Stimulated activated CD4-positive, alpha-beta T cell treated with anti-CD3 and anti-CD28 coated beads, Interleukin-2, amount 100 ng/mL, for 24 hours (primary cell): ENCODE data around the gene NVL.
A peak's percentile ranks its signal among the peaks of the same experiment; 100 is the strongest.
"Not testable (repeated sequence)": the region's sequence is repeated elsewhere in the genome, so short reads cannot be mapped to it uniquely, and the experiment has no call there.

Experiments
- DNase-seq, 2 donors: peaks; one replicate each; pipeline ENCODE4 v3.0.0-alpha.2; 2020

NVL gene

DNA sequence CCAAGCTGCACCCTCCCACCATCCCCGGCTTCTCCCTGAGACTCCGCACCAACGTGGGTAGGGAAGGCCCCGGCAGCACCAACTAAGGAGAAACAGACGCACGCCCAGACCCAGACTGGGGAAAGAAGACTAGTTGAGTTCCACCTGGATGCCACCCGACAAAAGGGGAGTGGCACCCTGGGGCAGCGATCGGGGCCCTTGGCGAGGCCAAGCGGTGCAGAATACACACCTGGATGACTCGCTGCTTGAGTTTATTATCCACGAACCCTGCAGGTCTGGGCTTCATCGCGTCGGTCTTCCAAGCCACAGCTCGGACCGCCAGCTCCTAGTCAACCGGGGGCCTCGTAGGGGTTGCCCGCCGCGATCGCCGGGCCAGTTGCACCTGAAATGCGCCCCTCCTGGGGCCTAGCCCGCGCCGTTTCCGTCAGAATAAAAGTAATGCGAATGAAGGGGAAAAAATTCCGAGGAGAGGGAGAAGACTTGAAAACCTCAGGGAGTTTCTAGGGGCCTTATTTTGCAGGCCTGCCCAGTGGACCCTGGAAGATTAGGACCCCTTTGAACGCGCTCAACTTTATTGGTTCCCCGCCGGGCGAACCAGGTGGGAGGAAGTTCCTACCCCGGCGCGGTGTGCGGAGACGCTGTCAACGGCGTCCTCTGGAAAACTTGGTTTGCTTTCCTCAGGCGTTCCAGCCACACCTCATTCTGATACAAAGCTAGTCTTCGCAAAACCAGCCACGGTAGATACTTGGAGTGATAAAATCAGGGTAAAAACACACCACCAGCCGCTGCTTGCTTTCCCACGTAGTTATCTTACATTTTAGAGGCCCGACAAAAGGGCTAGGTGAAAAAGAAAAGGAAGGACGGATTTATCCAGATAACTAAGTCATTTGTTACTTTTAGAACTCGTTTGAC lies at the start of gene NVL:
TSS of gene NVL (minus strand) at position 331 of the 912 bp plus-strand sequence. CDS start at position 286, 45 bp downstream.
- DNase-seq = peak; percentile 82 to 84

DNA sequence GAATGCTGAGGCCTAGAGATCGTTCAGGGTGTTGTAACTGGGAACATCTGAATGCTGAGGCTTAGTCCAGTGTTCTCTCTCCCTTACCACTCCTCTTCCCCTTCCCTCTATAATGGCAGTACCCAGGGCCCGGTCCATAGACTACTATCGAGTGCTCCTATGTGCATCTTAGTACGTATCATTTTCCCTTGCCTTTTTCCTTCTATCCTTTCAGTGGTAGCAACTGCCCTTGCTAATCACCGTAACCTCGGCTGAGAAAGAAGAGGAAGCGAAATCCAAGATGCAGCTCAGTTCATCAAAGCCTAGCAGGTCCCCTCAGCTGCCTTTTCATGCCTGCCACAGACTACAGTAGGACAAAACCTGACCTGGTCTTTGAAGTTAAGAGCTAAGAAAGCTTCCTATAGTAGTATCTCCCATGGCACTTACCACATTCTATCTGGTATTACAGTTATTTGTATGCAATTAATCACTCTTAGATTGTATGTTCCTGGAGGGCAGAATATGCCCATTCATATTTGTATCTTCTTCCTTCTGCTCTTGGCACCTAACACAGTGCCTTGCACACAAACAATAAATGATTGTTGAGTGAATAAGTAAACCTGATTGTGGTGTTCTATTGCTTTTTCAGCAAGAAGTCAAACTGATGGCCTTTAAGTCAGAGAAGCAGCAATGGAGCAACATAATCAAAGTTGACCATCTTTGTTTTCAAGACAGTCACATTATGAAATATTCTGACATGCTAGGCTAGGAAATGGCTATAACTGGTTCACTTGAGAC lies 49.1 kb upstream of the NVL start:
- DNase-seq = no peak

DNA sequence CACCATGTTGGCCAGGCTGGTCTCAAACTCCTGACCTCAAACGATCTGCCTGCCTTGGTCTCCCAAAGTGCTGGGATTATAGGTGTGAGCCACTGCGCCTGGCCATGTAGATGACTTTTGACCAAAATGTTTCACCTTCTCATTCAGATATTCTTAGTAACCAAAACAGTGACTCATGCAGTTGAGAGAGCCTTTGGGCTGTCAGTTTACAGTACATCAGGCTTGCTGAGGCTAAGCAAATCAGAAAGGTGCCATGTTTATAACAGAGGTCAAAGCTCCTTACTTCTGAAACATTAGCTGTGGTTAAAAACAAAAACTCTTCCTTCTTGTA lies 47.7 kb upstream of the NVL start:
- DNase-seq = peak; percentile 30 to 37

DNA sequence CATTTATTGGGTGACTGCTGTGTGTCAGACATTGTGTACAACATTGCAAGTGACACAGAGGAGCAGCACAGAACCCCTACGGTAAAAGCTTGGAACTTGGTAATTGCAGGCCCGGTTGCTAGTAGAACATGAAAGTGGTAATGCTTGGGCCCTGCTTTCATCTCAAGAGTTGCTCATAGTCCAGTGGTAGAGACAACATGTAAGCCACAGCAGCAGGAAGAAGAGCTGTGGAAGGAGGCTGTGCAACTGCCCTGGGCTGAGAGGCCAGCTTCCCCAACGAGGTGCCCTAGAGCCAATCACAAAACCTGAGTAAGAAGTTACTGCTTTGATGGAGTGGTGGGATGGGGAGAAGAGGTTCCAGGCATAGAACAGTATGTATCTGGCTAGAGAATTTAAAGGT lies 45.1 kb upstream of the NVL start:
- DNase-seq = no peak

DNA sequence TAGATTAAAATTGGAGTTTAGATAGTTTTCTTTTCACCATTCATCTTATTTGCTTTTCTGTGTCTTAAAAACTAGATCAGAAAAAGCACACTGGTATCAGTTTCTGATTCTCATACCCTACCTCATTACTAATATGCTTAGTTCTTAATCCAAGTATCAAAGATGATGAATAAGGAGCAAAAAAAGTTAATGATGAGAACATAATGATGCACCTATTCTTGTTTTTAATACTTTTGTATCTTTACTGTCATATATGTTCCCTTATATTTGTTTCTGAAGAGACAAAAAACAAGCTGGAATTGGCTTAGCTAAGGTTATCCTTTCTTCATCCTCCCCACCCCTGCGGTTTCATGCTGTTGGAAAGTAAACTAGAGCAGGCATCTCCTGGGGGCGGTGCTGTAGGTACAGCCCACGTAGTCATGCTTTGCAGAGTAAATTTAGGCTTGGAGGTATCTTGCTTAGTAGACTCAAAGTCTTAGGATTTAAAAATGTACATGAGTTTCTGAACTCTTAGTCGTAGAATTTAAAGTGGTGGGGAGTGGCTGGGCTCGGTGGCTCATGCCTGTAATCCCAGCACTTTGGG lies 43.1 kb upstream of the NVL start:
- no peak for DNase-seq

DNA sequence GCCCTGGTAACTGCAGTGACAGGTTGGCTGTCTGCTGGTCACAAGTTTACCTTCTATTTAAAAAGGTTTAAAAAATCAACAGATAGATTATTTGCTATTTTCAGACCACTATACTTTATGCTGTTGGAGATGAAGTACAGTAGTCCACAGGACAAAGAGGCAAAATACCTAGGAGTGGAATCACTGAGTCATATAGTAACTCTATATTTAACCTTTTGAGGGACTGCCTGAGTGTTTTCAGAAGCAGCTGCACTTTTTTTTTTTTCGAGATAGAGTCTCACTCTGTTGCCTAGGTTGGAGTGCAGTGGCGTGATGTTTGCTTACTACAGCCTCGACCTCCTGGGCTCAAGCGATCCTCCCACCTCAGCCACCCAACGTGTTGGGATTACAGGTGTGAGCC lies 38.4 kb upstream of the NVL start:
- no peak for DNase-seq

DNA sequence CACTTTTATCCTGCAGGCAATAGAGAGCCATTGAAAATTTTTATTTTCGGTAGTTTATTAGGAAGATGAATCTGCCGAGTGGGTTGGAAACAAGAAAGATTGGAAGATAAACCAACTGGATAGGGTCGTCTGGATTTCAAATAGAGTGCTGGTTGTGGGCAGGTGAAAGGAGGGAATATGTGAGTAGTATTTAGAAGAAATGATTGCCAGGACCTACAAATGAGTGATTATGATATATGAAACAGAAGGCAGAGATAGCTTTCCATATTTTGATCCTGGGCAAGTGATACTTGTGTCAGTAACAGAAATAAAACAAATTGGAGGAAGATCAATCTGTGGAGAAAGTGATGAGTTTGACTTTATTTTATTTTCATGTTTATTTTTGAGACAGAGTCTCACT lies 29.2 kb upstream of the NVL start:
- no peak for DNase-seq

DNA sequence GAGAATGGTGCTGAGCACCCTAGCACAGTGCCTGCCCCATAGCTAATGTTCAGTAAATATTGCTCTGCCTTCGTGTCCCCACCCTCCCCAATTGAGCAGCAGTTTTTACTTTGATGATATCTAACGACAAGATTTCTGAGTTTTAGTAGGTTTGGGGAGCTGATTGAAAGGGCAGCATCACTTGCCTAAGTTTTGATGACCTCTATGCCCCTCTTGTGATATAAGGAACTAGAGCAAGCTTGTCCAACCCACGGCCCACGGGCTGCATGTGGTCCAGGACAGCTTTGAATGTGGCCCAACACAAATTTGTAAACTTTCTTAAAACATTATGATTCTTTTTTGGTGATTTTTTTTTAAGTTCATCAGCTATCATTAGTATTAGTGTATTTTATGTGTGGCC lies 28.3 kb upstream of the NVL start:
- no peak for DNase-seq

DNA sequence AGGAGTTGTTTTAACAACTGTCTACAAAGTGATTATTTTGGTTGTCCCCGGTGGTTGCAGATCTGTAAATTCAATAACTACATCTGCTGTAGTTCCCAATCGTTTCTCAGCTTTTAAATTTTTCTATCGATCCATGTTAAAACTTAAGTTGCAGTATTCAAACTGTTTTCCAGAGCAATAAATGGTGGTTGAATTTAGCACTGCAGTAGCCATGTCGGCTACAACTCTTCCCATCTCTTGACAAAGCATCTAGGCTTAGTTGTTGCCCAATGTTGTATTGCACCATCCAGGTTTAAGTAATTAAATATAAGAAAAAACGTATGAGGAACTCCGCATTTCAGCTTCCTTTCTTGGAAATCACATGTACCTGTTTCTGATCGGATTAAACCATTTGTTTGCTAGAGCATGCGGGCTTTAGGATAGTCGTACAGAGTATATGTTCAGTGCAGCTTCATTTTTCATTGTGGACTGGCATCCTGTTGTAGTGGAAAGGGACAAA lies 27.7 kb upstream of the NVL start:
- DNase-seq = no peak

DNA sequence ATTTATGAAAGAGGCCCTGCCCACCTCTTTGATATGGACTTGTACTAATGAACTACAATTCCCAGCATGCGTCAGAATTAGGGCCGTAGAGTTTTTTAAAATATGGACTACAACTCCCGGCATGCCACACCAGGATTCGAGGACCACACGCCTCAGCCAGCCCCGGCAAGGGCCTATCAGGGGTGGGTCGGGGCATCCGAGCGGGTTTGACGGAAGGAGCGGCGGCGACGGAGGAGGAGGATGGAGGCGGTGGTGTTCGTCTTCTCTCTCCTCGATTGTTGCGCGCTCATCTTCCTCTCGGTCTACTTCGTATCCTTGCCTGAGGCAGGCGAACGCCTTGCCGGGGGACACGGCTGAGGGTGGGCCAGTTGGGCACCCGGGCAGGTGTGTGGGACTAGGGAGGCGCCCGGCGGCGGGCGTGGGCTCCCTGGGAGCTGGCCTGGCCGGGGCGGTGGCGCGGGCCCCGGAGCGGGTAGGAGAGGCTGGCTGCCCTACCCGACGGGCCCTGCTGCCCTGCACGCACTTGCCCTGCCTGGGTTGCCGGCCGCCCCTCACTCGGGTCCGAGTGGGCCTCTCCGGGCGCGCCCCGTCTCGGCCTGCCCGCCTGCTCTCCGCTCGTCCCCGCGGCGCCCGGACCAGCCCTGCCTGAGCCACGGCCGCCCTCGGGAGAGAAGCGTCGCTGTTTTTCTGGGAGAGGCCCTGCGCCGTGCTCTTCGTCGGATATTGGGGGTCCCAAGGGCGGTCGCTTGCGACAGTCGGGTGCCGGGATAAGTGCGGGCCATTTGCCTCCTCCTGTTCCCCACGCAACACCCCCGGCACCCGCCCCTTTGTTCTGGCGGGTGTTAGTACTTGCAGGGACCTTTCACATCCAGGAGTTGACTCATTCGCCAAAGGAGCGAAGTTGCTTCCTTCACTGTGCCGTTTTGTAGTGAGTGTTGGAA lies 27.0 kb upstream of the NVL start, which contains the start of gene CNIH4:
TSS of gene CNIH4 (plus strand) at position 195 of the 941 bp plus-strand sequence. CDS start at position 241, 46 bp downstream.
- peak; percentile 89 to 90 for DNase-seq

DNA sequence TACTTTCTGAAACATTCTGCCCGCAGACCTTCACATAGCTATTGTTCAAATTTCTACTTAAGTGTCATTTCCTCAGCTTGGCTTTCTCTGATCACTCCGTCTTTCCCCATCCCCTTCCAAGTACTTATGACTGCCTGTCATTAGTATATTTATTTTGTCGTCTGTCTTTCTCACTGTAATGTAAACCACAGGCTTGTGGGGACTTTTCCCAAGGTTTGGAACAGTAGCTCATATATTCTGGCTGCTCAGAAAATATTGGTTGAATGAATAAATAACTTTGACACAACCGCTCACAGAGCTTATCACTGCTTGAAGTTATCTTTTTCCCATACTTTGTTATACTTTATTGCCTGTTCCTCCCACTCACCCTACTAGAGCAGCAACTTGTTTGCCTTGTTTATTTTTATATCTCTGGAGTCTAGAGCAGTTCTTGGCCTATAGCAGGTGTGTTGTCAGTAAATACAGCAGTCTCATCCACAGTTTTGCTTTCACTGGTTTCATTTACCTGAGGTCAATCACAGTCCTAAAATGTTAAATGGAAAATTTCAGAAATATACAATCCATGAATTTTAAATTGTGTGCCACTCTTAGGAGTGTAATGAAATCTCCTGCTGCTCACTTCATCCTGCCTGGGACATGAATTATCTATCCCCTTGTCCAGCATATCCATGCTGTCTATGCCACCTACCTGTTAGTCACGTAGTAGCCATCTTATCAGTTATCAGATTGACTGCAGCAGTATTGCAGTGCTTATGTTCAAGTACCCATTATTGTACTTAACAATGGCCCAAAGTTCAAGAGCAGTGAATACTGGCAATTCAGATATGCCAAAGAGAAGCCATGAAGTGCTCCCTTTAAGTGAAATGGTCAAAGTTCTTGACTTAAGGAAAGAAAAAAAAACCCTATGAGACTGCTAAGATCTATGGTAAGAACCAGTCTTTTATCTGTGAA lies 24.3 kb upstream of the NVL start:
- no peak for DNase-seq

DNA sequence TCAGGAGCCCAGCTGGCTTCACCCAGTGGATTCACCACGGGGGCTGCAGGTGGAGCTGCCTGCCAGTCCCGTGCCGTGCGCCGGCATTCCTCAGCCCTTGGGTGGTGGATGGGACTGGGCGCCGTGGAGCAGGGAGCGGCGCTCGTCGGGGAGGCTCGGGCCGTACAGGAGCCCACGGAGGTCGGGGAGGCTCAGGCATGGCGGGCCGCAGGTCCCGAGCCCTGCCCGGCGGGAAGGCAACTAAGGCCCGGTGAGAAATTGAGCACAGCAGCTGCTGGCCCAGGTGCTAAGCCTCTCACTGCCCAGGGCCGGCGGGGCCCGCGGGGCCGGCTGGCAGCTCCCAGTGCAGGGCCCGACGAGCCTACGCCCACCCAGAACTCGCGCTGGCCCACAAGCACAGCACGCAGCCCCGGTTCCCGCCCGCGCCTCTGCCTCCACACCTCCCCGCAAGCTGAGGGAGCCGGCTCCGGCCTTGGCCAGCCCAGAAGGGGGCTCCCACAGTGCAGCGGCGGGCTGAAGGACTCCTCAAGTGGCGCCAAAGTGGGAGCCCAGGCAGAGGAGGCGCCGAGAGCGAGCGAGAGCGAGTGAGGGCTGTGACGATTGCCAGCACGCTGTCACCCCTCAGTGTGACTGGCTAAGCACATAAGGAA lies 22.6 kb upstream of the NVL start:
- DNase-seq = not testable (repeated sequence)

DNA sequence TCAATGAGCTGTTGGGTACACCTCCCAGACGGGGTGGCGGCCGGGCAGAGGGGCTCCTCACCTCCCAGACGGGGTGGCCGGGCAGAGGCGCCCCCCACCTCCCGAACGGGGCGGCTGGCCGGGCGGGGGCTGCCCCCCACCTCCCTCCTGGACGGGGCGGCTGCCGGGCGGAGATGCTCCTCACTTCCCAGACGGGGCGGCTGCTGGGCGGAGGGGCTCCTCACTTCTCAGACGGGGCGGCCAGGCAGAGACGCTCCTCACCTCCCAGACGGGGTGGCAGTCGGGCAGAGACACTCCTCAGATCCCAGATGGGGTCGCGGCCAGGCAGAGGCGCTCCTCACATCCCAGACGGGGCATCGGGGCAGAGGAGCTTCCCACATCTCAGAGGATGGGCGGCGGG lies 19.7 kb upstream of the NVL start:
- not testable (repeated sequence) for DNase-seq

DNA sequence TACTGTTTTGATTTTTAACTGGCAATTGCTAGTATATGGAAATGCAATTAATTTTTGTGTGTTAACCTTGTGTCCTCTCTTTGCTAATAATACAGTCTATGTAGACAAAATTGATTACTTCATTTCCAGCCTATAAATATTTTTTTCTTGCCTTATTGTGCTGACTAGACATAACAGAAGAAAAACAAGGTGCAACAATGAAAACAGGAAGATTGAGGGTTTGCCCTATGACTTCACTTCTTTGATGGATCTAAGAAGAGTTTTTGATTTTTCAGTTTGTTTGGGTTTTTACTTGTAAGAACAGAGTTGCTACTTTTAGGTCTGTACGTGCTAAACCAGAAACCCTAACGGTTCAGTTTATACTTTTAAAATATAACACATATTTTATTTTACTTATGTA lies 18.2 kb upstream of the NVL start:
- no peak for DNase-seq

DNA sequence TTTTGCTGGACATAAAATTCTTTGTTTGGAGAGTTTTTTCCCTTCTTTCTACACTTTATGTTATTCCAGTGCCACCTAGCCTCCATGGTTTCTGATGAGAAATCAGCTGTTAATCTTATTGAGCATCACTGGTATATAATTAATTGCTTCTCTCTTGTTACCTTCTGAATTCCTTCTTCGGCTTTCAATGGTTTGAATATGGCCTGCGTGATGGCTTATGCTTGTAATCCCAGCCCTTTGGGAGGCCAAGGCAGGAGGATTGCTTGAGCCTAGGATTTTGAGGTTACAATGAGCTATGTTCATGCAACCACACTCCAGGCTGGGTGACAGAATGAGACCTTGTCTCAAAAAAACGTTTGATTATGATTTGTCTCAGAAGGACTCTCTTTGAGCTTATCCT lies 13.7 kb upstream of the NVL start:
- no peak for DNase-seq

DNA sequence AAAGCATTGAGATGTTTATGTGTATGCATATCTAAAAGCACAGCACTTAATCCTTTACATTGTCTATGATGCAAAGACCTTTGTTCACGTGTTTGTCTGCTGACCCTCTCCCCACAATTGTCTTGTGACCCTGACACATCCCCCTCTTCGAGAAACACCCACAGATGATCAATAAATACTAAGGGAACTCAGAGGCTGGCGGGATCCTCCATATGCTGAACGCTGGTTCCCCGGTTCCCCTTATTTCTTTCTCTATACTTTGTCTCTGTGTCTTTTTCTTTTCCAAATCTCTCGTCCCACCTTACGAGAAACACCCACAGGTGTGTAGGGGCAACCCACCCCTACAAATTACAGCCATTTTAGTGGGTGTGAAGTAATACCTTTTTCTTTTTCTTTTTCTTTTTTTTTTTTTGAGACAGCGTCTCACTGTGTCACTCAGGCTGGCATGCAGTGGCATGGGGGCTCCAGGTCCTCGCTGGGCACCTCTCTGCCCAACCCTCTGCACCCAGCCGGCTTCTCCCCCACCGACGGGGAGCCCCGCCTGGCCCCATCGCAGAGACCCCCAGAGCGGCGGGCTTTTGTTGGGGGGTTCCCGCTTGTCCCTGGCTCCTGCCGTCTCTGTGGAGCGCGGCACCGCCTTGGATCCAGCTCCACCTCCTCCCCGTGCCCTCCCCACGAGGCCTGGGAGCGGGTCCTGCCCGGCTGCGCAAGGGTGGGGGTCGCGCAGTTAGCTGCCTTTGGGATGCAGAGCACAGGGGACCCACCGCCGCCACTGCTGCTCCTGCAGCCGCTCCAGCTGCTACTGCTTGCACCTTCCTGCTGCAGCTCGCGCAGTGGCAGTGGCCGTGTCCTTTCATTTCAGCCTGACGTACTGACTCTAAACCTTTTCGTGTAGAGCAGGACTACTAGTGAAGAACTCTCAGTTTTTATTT lies 10.7 kb upstream of the NVL start:
- peak; percentile 33 to 36 for DNase-seq

DNA sequence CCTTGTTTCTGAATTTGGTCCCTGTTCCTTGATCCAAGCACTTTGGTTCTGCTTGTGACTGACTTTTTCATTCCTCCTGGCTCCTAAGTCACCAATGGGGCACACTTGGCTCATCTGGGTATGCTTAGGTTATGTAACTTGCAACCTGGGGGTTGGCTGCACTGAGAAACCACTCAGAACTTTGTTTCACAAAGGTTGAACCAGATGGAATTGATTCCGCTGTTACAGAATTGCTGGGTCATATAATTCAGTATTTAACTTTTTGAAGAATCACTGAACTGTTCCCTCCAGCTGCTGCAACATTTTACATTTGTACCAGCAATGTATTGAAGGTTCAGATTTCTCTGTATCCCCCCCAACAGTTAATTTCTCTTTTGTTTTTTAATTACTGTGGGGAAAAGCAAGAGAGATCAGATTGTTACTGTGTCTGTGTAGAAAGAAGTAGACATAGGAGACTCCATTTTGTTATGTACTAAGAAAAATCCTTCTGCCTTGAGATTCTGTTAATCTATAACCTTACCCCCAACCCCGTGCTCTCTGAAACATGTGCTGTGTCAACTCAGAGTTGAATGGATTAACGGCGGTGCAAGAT lies 9.6 kb upstream of the NVL start:
- DNase-seq = no peak

DNA sequence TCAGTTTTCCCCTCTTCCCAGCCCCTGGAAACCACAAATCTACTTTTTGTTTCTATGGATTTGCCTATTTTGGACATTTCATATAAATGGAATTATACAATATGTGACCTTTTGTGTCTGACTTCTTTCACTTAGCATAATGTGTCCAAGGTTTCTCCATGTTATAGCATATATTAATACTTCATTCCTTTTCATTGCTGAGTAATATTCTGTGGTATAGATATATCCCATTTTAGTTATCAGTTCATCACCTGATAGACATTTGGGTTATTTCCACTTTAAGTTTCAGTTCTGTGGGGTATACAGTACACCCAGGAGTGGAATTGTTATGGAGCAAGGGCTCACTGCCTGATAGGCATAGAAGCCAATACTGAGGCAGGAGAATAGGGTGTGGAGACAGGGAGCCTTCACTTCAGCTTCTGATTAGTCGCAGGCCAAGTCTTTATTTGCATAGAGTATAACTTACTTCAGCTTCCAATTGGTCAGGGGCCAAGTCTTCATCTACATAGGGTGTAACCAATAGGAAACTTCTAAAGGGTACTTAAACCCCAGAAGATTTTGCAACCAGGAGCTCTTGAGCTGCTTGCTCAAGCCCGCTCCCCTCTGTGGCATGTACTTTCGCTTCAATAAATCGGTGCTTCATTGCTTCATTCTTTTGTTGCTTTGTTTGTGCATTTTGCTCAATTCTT lies 8.3 kb upstream of the NVL start:
- DNase-seq = no peak
